ENCODE results near the gene RHBG.
"Not testable (repeated sequence)": the region's sequence is repeated elsewhere in the genome, so short reads cannot be mapped to it uniquely, and the experiment has no call there.

RHBG gene

DNA sequence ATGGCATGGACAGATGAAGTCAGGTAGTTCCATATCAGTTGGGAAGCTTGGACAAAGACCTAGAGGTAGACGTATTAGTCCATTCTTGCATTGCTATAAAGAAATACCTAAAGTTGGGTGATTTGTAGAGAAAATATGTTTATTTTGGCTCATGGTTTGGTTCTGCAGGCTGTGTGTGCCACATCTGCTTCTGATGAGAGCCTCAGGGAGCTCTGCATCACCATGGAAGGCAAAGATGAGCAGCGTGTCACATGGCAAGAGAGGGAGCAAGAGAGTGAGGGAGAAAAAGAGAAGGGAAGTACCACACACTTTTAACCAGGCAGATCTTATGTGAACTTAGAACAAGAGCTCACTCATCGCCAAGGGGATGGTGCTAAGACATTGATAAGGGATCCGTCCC lies 21.7 kb upstream of the RHBG start:
- no peak overlapping the region for H3K27ac Mint-ChIP-seq
- H3K4me1 Mint-ChIP-seq (ENCODE audit: low read depth in 2 of 2), result no peaks in the 10 kb centered on the region
- H3K36me3 Mint-ChIP-seq (ENCODE audit: insufficient read depth), result no peaks in the 10 kb centered on the region
- DNase-seq (no peak), ATAC-seq (replicated peaks) (no peak)
- no peaks in the 10 kb centered on the region for H3K9me3 Mint-ChIP-seq
- H3K4me3 Mint-ChIP-seq, result no peak overlapping the region
- H3K27me3 Mint-ChIP-seq, result peaks cover 11 to 37% of the 10 kb centered on the region in 2 donors

DNA sequence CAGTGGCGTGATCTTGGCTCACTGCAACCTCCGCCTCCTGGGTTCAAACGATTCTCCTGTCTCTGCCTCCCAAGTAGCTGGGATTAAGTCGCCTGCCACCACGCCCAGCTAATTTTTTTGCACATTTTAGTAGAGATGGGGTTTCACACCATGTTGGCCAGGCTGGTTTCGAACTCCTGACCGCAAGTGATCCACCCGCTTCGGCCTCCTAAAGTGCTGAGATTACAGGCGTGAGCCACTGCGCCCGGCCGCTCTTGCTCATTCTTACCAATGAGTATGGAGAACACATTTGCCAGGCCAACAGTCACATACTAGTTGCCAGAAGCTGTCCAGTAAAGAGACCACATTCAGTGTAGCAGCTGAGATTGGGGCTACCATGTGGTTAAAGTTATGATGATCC lies 16.5 kb upstream of the RHBG start:
- not testable (repeated sequence) for H3K27ac Mint-ChIP-seq; H3K9me3 Mint-ChIP-seq; DNase-seq; H3K4me1 Mint-ChIP-seq (ENCODE audit: low read depth in 2 of 2); H3K4me3 Mint-ChIP-seq; H3K36me3 Mint-ChIP-seq (ENCODE audit: insufficient read depth); ATAC-seq (replicated peaks)
- peaks cover 21 to 40% of the 10 kb centered on the region in 2 donors for H3K27me3 Mint-ChIP-seq

DNA sequence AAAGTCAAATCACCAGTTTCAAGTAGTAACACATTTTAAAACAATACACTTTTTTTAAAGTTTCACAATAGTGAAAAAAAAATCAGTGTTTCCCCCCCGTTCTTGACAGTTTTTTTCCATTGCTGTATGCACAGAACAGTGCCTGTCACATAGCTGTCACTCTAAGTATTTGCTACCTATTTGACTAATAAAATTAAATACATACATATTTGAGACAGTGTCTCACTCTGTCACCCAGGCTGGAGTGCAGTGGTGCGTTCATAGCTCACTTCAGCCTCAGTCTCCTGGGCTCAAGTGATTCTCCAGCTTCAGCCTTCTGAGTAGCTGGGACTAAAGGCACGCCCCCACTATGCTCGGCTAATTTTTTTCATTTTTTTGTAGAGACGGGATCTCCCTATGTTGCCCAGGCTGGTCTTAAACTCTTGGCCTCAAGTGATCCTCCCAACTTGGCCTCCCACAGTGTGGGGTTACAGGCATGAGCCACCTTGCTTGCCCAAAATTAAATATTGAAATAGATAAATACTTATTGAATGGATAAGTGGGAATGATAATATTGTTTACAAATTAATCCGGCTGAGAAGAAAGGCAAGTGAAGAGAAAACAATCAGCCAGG lies 12.6 kb upstream of the RHBG start:
- no peak for DNase-seq
- Mint-ChIP-seq H3K27me3 (peaks cover 26 to 52% of the 10 kb centered on the region in 2 donors), H3K36me3 (ENCODE audit: insufficient read depth) (no peaks in the 10 kb centered on the region), H3K9me3 (no peaks in the 10 kb centered on the region), H3K4me1 (ENCODE audit: low read depth in 2 of 2) (peaks cover 3 to 4% of the 10 kb centered on the region in 2 donors), H3K4me3 (no peak overlapping the region), H3K27ac (no peak overlapping the region)
- no peak for ATAC-seq (replicated peaks)

DNA sequence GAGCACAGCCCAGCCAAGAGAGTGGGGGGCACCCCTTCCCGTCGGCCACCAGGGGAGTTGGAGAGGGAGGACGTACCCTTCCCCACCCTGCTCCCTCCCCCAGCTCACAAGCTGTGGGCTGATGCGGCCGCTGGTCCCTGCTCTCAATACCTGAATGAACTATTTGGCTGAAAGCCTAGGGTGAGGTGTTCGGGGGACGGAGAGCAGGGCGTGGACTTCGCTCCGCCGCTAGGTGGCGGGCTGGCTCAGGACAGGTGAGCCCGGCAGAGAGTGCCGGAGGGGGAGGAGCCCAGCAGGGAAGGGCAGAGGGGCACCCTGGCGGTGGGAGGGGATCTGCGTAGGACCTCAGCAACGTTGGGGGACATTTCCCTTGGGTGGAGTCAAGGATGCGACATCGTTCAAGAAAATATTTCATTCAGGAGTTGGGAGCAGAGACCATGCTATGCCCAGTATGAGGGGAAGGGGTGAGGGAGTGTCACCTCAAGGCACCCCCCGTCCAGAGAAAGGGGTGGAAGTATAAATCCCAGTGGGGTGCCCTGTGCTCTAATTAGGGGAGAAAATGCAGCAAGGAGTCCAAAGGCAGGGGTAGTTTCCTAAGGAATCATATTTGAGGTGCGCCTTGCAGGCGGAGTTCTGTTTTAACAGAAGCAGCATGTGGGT lies 12.0 kb upstream of the RHBG start:
- DNase-seq (peak; percentile 53 to 58 (median 54)), ATAC-seq (replicated peaks) (peak; percentile 99)
- H3K27ac Mint-ChIP-seq, result no peak overlapping the region
- H3K4me1 Mint-ChIP-seq (ENCODE audit: low read depth in 2 of 2), result peaks cover 3 to 4% of the 10 kb centered on the region in 2 donors
- H3K4me3 Mint-ChIP-seq, result no peak overlapping the region
- H3K27me3 Mint-ChIP-seq, result peaks cover 26 to 52% of the 10 kb centered on the region in 2 donors
- H3K9me3 Mint-ChIP-seq, result no peaks in the 10 kb centered on the region
- H3K36me3 Mint-ChIP-seq (ENCODE audit: insufficient read depth), result no peaks in the 10 kb centered on the region

DNA sequence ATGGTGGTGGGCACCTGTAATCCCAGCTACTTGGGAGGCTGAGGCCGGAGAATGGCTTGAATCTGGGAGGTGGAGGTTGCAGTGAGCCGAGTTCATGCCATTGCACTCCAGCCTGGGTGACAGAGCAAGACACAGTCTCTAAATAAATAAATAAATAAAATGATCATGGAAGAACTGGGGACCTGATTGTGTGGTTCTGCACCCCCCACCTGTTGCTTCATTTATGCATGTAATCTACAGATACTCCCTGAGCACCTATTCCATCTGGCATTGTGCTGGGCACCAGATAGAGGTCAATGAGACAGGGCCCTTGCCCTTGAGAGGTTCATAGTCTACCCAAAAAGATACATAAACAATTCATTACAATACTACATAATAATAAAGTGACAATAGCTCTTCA lies 11.0 kb upstream of the RHBG start:
- no peaks in the 10 kb centered on the region for H3K36me3 Mint-ChIP-seq (ENCODE audit: insufficient read depth)
- H3K4me3 Mint-ChIP-seq, result no peak overlapping the region
- DNase-seq, result no peak
- no peak overlapping the region for H3K27ac Mint-ChIP-seq
- peaks cover 26 to 52% of the 10 kb centered on the region in 2 donors for H3K27me3 Mint-ChIP-seq
- H3K4me1 Mint-ChIP-seq (ENCODE audit: low read depth in 2 of 2), result peaks cover 3 to 4% of the 10 kb centered on the region in 2 donors
- H3K9me3 Mint-ChIP-seq, result no peaks in the 10 kb centered on the region
- ATAC-seq (replicated peaks), result no peak

DNA sequence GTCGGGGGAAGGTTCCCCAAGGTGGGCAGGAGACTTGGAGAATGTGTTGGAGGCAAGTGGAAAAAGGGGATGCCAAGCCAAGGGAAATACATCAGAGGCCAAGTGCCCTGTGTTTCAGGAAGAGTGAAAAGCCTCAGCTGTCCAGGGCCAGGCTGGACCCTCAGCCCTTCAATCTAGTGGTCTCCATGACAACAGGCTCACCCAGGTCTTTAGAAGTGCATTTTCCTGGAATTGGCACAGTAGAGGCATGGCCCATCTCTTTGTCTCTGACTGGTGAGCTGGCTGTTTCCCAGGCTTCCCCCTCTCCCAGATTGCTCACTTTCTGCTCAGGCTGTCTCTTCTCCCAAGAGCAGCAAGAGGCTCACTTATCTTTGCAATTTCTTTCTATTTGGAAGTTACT lies 10.4 kb upstream of the RHBG start:
- H3K27ac Mint-ChIP-seq, result no peak overlapping the region
- ATAC-seq (replicated peaks) (no peak), DNase-seq (no peak)
- H3K4me3 Mint-ChIP-seq, result no peak overlapping the region
- H3K4me1 Mint-ChIP-seq (ENCODE audit: low read depth in 2 of 2), result peaks cover 3 to 4% of the 10 kb centered on the region in 2 donors
- H3K36me3 Mint-ChIP-seq (ENCODE audit: insufficient read depth), result no peaks in the 10 kb centered on the region
- no peaks in the 10 kb centered on the region for H3K9me3 Mint-ChIP-seq
- H3K27me3 Mint-ChIP-seq, result peaks cover 27 to 52% of the 10 kb centered on the region in 2 donors

DNA sequence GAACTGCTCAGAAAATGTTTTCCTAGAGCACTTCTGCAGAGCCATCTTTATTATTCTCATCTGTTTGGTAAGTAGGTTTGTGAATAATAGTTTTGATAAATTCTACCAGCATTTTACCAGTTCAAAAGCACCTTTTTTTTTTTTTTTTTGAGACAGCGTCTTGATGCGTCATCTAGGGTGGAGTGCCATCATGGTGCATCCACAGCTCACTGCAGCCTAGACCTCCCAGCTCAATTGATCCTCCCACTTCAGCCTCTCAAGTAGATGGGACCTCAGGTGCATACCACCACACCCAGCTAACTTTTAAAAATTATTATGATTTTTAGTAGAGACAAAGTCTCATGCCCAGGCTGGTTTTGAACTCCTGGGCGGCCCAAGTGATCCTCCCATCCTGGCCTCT lies 9.8 kb upstream of the RHBG start:
- Mint-ChIP-seq H3K9me3 (no peaks in the 10 kb centered on the region), H3K27me3 (peaks cover 33 to 57% of the 10 kb centered on the region in 2 donors)

DNA sequence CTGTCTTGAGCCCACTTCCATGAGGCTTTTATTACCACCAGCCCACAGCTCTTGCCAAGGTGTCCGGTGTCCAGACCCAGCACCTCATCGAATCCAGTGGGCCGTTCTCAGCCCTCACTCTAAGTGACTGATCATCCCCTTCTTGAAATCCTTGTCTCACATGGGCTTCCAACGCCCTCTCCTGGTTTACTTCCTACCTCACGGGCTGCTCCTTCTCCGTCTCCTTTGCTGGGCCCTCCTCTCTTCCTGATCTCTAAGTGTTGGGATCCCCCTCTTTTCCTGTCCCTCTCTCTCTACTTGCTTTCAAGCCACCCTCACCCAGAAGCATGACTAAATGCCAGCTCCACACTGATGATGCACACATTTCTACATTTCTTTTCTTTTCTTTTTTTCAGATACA lies 9.0 kb upstream of the RHBG start:
- H3K4me3 Mint-ChIP-seq, result no peak overlapping the region
- ATAC-seq (replicated peaks), result no peak
- H3K27me3 Mint-ChIP-seq, result peaks cover 39 to 57% of the 10 kb centered on the region in 2 donors
- H3K27ac Mint-ChIP-seq, result no peak overlapping the region
- H3K36me3 Mint-ChIP-seq (ENCODE audit: insufficient read depth), result no peaks in the 10 kb centered on the region
- no peak for DNase-seq
- H3K9me3 Mint-ChIP-seq, result no peaks in the 10 kb centered on the region
- H3K4me1 Mint-ChIP-seq (ENCODE audit: low read depth in 2 of 2), result peaks cover 3 to 4% of the 10 kb centered on the region in 2 donors

More for the DNA sequence above, 9.8 kb upstream of the RHBG start:
- no peak overlapping the region for H3K4me3 Mint-ChIP-seq
- no peak for DNase-seq
- peaks cover 3 to 4% of the 10 kb centered on the region in 2 donors for H3K4me1 Mint-ChIP-seq (ENCODE audit: low read depth in 2 of 2)
- H3K27ac Mint-ChIP-seq, result no peak overlapping the region
- no peak for ATAC-seq (replicated peaks)
- no peaks in the 10 kb centered on the region for H3K36me3 Mint-ChIP-seq (ENCODE audit: insufficient read depth)

DNA sequence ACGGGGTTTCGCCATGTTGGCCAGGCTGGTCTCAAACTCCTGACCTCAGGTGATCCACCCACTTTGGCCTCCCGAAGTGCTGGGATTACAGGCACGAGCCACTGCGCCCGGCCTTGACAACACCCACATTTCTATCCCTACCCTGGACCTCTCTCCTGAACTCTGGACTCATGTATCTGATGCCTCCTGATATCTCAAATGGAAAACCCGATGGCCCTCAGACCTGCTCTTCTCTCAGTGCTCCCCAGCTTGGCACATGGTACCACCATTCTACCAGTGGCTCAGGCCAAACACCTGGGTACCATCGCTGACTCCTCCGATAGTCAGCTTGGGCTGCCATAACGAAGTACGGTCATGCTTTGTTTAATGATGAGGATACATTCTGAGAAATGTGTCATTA lies 8.5 kb upstream of the RHBG start:
- H3K4me1 Mint-ChIP-seq (ENCODE audit: low read depth in 2 of 2), result peaks cover 3 to 4% of the 10 kb centered on the region in 2 donors
- H3K27me3 Mint-ChIP-seq, result peaks cover 43 to 57% of the 10 kb centered on the region in 2 donors
- H3K27ac Mint-ChIP-seq, result no peak overlapping the region
- no peak for ATAC-seq (replicated peaks)
- H3K36me3 Mint-ChIP-seq (ENCODE audit: insufficient read depth), result no peaks in the 10 kb centered on the region
- no peaks in the 10 kb centered on the region for H3K9me3 Mint-ChIP-seq
- no peak overlapping the region for H3K4me3 Mint-ChIP-seq
- no peak for DNase-seq

DNA sequence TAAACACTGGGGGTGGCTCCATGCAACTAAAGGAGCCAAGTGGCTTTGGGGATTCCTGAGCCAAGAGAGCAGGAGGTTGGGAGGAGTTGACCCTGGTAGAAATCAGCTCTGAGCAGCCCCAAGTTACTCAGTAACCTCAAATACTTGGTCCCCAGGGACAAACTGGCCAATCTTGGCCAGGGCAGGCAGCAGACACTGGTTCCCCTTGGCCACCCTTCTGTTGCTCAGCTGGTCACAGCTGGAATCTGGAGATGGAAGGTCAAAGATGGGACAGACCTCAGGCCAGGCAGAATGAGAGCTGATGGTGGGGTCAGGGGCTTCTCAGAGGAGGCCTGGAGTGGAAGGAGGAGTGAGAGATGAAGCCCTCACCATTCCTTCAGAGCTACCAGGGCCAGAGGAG lies 3.3 kb upstream of the RHBG start:
- Mint-ChIP-seq H3K4me3 (no peak overlapping the region), H3K27me3 (peaks cover 49 to 66% of the 10 kb centered on the region in 2 donors), H3K4me1 (ENCODE audit: low read depth in 2 of 2) (peaks cover 5% of the 10 kb centered on the region in 2 donors), H3K27ac (no peak overlapping the region), H3K36me3 (ENCODE audit: insufficient read depth) (no peaks in the 10 kb centered on the region), H3K9me3 (no peaks in the 10 kb centered on the region)
- no peak for DNase-seq
- no peak for ATAC-seq (replicated peaks)

DNA sequence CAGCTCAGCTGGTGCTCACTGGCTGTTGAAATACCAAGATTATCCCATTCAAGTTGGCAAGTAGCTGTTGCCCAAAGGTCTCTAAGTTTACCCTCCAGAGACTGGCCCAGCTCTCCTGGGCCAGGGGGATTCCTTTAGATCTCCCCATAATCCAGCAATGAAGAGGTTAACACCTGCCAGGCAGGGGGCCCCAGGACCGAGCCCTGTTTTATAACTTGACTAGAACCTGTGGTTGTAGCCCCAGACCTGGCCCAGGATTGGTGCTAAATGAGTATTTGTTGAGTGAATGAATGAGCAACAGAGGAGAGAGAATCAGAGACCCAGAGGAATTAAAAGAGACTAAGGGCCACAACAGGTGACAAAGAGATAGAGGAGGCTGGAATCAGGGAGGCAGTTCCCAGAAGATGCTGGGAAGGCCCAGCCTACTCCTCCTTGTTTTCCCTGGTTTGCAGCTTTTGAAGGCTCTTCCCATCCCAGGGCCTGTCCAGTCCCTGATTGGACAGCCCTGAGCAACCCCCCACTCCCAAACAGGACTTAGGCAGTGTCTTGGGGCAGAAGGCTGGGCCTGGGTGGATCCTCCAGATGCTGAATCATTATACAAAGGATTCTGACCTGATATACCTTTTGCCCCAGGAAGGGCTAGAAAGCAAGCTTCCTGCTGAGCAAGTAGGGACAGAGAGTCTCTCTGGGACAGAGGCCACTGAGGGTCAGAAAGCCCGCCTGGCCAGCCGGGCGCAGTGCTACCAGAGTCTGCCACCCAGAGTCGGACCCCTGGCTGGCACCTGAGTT lies 2.4 kb upstream of the RHBG start:
- no peaks in the 10 kb centered on the region for H3K9me3 Mint-ChIP-seq
- no peaks in the 10 kb centered on the region for H3K36me3 Mint-ChIP-seq (ENCODE audit: insufficient read depth)
- ATAC-seq (replicated peaks) (no peak), DNase-seq (no peak)
- peaks cover 5% of the 10 kb centered on the region in 2 donors for H3K4me1 Mint-ChIP-seq (ENCODE audit: low read depth in 2 of 2)
- no peak overlapping the region for H3K27ac Mint-ChIP-seq
- H3K27me3 Mint-ChIP-seq, result peaks cover 48 to 68% of the 10 kb centered on the region in 2 donors
- no peak overlapping the region for H3K4me3 Mint-ChIP-seq

DNA sequence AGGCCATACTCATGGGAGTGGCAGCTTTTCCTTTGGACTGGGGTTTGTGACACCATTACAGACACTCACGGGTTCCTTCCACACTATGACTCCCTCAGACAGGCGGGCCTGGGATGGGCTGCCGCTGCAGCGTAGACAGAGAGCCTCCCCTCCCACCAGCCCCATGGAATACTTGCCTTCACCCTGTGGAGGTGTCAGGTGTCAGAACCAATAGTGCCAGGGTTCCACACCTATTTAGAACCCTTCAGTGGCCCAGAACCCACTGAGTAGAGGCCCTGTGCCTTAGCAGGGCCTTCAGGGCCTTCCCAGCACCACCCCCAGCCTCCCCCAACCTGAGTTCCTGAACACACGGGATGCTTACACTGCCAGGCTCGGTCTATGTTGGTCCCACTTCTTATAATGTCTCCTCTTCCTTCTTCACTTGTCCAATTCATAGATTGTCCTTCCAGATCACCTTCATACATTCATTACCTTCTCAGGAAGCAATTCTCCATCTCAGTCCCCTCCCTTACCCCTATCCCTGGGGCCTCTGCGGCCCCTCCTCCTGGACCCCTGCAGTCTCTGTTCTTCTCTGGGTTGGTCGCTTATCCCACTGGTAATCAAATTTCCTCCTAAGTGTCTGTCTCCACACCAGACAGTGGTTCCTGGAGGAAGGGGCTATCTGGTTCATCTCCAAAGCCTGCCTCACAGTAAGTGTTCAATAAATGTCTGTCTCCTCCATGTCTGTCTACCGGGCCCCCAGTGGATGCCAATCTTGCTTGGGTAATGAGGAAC lies 1.4 kb upstream of the RHBG start:
- Mint-ChIP-seq H3K27ac (no peak overlapping the region), H3K4me1 (ENCODE audit: low read depth in 2 of 2) (peaks cover 5% of the 10 kb centered on the region in 2 donors), H3K4me3 (no peak overlapping the region), H3K36me3 (ENCODE audit: insufficient read depth) (no peaks in the 10 kb centered on the region), H3K27me3 (peaks cover 54 to 78% of the 10 kb centered on the region in 2 donors), H3K9me3 (no peaks in the 10 kb centered on the region)
- ATAC-seq (replicated peaks) (no peak), DNase-seq (no peak)

DNA sequence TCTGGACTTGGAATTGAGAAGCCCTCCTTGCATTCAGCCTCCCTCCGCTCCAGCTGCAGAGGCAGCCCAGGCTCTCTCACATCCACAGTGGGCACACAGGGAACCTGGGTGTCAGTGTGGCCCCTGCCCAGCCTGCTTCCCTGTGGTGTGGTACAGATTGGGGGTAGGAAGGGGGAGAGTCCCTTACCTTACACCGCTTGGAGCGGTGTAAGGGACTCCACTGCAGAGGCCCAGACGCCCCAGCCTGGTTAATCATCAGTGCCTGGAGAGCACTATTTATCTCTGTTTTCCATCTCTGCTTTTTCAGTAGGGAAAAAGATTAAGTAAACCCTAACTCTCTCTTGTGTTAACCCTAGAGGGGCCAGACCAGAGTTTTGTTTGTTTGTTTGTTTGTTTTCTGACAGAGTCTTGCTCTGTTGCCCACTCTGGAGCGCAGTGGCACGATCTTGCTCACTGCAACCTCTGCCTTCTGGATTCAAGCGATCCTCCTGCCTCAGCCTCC lies 803 bp upstream of the RHBG start:
- Mint-ChIP-seq H3K27me3 (peaks cover 58 to 84% of the 10 kb centered on the region in 2 donors), H3K4me3 (no peak overlapping the region), H3K9me3 (no peaks in the 10 kb centered on the region), H3K4me1 (ENCODE audit: low read depth in 2 of 2) (peaks cover 5% of the 10 kb centered on the region in 2 donors), H3K36me3 (ENCODE audit: insufficient read depth) (no peaks in the 10 kb centered on the region), H3K27ac (no peak overlapping the region)
- ATAC-seq (replicated peaks) (no peak), DNase-seq (no peak)

Data from effector memory CD8-positive, alpha-beta T cell (primary cell).